IMR-90 (cell line): ENCODE measurements around the gene SPACDR. TPM values are rescaled to one million over a fixed set of nuclear protein-coding genes. Genes with fewer than 3 reads are reported as not detected.
A peak's percentile ranks its signal among the peaks of the same experiment; 100 is the strongest.

Experiments
- ATAC-seq: fragments of 200-7000 bp; cut with Tn5 transposase; 2 replicates; pipeline ENCODE4 v1.9.1; 2020; ENCODE audit warnings: low read depth, mild to moderate bottlenecking, moderate library complexity
- BruUV-seq: library from RNA; stranded (reverse); fragments of 400-500 nt; replicated peaks from 2 replicates; lab custom pipeline; 2021; lab: Mats Ljungman, UMichigan
- CTCF ChIA-PET: fragments of 300-600 bp; formaldehyde crosslinking; extraction: SDS; loops from one replicate; lab custom pipeline; 2021; ENCODE audit warnings: antibody characterized with exemption; lab: Yijun Ruan, JAX
- POLR2A ChIA-PET: fragments of 300-600 bp; sonication (Branson Sonifier 250); formaldehyde crosslinking; loops from one replicate; lab custom pipeline; 2022; ENCODE audit warnings: antibody characterized with exemption; ENCODE audit not compliant: unreplicated experiment; lab: Charles Lee
- DNase-seq: peaks from one replicate; pipeline ENCODE4 v3.0.0; 2013
- H2AFZ ChIP-seq: replicated peaks from 2 replicates; pipeline ENCODE3; 2013; ENCODE audit warnings: low read length, mild to moderate bottlenecking; ENCODE audit not compliant: poor library complexity
- H2AK5ac ChIP-seq: 2 replicates; pipeline ENCODE4 v1.6.1; 2013; ENCODE audit warnings: low read depth, low read length, inconsistent platforms
- H2AK9ac ChIP-seq: replicated peaks from 2 replicates; pipeline ENCODE3; 2013; ENCODE audit warnings: mild to moderate bottlenecking, low read depth, low read length, moderate library complexity; ENCODE audit not compliant: poor library complexity
- H2BK120ac ChIP-seq: 2 replicates; pipeline ENCODE4 v1.6.1; 2013; ENCODE audit warnings: low read depth, low read length, inconsistent platforms
- H2BK15ac ChIP-seq: 3 replicates; pipeline ENCODE4 v1.6.1; 2013; ENCODE audit warnings: low read depth, low read length, inconsistent platforms
- H2BK20ac ChIP-seq: 2 replicates; pipeline ENCODE4 v1.6.1; 2013; ENCODE audit warnings: low read depth, mild to moderate bottlenecking, inconsistent platforms, low read length, moderate library complexity
- H2BK5ac ChIP-seq: 2 replicates; pipeline ENCODE4 v1.6.1; 2013; ENCODE audit warnings: mild to moderate bottlenecking, low read depth, low read length, inconsistent platforms; ENCODE audit not compliant: poor library complexity, severe bottlenecking
- H3K14ac ChIP-seq: replicated peaks from 2 replicates; pipeline ENCODE4 v1.6.1; 2013; ENCODE audit warnings: low read depth, low read length, inconsistent platforms
- H3K18ac ChIP-seq: 2 replicates; pipeline ENCODE4 v1.6.1; 2013; ENCODE audit warnings: low read depth, low read length, control low read depth
- H3K23ac ChIP-seq: 2 replicates; pipeline ENCODE4 v1.6.1; 2013; ENCODE audit warnings: low read depth, low read length, inconsistent platforms
- H3K27ac ChIP-seq: 2 replicates; pipeline ENCODE4 v1.5.1; 2013; ENCODE audit warnings: mild to moderate bottlenecking, control low read depth, low read length; ENCODE audit not compliant: insufficient read depth
- H3K27me3 ChIP-seq: 2 replicates; pipeline ENCODE4 v1.6.1; 2013; ENCODE audit warnings: low read length; ENCODE audit not compliant: control insufficient read depth, insufficient read depth
- H3K36me3 ChIP-seq: 2 replicates; pipeline ENCODE4 v1.6.1; 2013; ENCODE audit warnings: low read length, mixed read lengths; ENCODE audit not compliant: control insufficient read depth, insufficient read depth
- H3K4ac ChIP-seq: 2 replicates; pipeline ENCODE4 v1.6.1; 2013; ENCODE audit warnings: low read depth, low read length, inconsistent platforms
- H3K4me1 ChIP-seq: 2 replicates; pipeline ENCODE4 v1.6.1; 2013; ENCODE audit warnings: low read length, mixed read lengths; ENCODE audit not compliant: control insufficient read depth, insufficient read depth
- H3K4me2 ChIP-seq: 2 replicates; pipeline ENCODE4 v1.6.1; 2013; ENCODE audit warnings: low read depth, mild to moderate bottlenecking, control low read depth, low read length, moderate library complexity
- H3K4me3 ChIP-seq: 2 replicates; pipeline ENCODE4 v1.5.1; 2013; ENCODE audit warnings: low read depth, mild to moderate bottlenecking, control low read depth, low read length, moderate library complexity; ENCODE audit not compliant: insufficient read depth
- H3K56ac ChIP-seq: 2 replicates; pipeline ENCODE4 v1.6.1; 2013; ENCODE audit warnings: low read length, inconsistent platforms; ENCODE audit not compliant: insufficient read depth; ENCODE audit errors: extremely low read depth
- H3K79me1 ChIP-seq, 2 experiments: 2 replicates each; pipeline ENCODE4 v1.6.1; 2013; ENCODE audit warnings: low read length in 2 of 2, inconsistent platforms in 1 of 2, low read depth in 1 of 2
- H3K9ac ChIP-seq: 2 replicates; pipeline ENCODE4 v1.6.1; 2013; ENCODE audit warnings: low read depth, low read length, control low read depth
- H3K9me1 ChIP-seq: 2 replicates; pipeline ENCODE4 v1.6.1; 2013; ENCODE audit warnings: low read length, inconsistent platforms; ENCODE audit not compliant: insufficient read depth
- H3K9me3 ChIP-seq: 2 replicates; pipeline ENCODE4 v1.6.1; 2013; ENCODE audit warnings: low read length; ENCODE audit not compliant: control insufficient read depth, insufficient read depth
- H4K20me1 ChIP-seq: 2 replicates; pipeline ENCODE4 v1.6.1; 2013; ENCODE audit warnings: low read length, inconsistent platforms; ENCODE audit not compliant: insufficient read depth
- H4K5ac ChIP-seq: 2 replicates; pipeline ENCODE4 v1.6.1; 2013; ENCODE audit warnings: mild to moderate bottlenecking, low read depth, low read length, control low read depth
- H4K8ac ChIP-seq, 2 experiments: 2 replicates each; pipeline ENCODE4 v1.6.1; 2013; ENCODE audit warnings: low read depth in 2 of 2, low read length in 2 of 2, control low read depth in 1 of 2, inconsistent platforms in 1 of 2
- H4K91ac ChIP-seq: 2 replicates; pipeline ENCODE4 v1.6.1; 2013; ENCODE audit warnings: low read depth, low read length, inconsistent platforms; ENCODE audit not compliant: insufficient read depth
- BHLHE40 ChIP-seq: fragments of 150-350 bp; IDR thresholded peaks from 2 replicates; pipeline ENCODE4 v1.6.1; 2016; ENCODE audit warnings: mild to moderate bottlenecking, low read depth, low read length
- CEBPB ChIP-seq: IDR thresholded peaks from 2 replicates; pipeline ENCODE4 v1.6.1; 2012; ENCODE audit warnings: low read depth, low read length, improper control_type of control experiment
- MAFK ChIP-seq: IDR thresholded peaks from 2 replicates; pipeline ENCODE4 v1.6.1; 2012; ENCODE audit warnings: low read depth, low read length, improper control_type of control experiment
- MAZ ChIP-seq: IDR thresholded peaks from 2 replicates; pipeline ENCODE4 v1.6.1; 2012; ENCODE audit warnings: low read depth, mild to moderate bottlenecking, low read length, improper control_type of control experiment, moderate library complexity, borderline replicate concordance
- POLR2A ChIP-seq: IDR thresholded peaks from 2 replicates; pipeline ENCODE4 v1.6.1; 2012; ENCODE audit warnings: mild to moderate bottlenecking, low read depth, low read length
- RAD21 ChIP-seq: IDR thresholded peaks from 2 replicates; pipeline ENCODE4 v1.6.1; 2012; ENCODE audit warnings: low read length, improper control_type of control experiment
- RCOR1 ChIP-seq: IDR thresholded peaks from 2 replicates; pipeline ENCODE4 v1.6.1; 2012; ENCODE audit warnings: mild to moderate bottlenecking, low read length, improper control_type of control experiment; ENCODE audit not compliant: insufficient replicate concordance
- SMC3 ChIP-seq: fragments of 150-350 bp; IDR thresholded peaks from 2 replicates; pipeline ENCODE4 v1.6.1; 2016; ENCODE audit warnings: low read depth, mild to moderate bottlenecking, antibody characterized with exemption, low read length, moderate library complexity
- WGBS, 2 experiments: methylation state at CpG; one replicate each; pipeline versions ENCODE4 v1.1.5 to v1.1.7; 2013; ENCODE audit warnings: missing lambda C conversion rate in 2 of 2; ENCODE audit not compliant: insufficient read length in 1 of 2; ENCODE audit errors: extremely low coverage in 2 of 2; 5-methylcytosine and 5-hydroxymethylcytosine counted together
- dilution Hi-C: fragments of 300-500 bp; cut with HindIII; formaldehyde crosslinking; loops from one replicate; pipeline ENCODE4 v1.14.3; 2018; ENCODE audit warnings: low sequenced_read_pairs; ENCODE audit not compliant: unreplicated experiment
- in situ Hi-C: fragments of 300-500 bp; cut with MboI; formaldehyde crosslinking; loops from 3 replicates; pipeline ENCODE4 v1.14.3; 2019; ENCODE audit warnings: low sequenced_read_pairs, inconsistent platforms, mixed read lengths
- intact Hi-C: fragments of 100-400 bp; cut with micrococcal nuclease; formaldehyde crosslinking; loops from 2 replicates; pipeline ENCODE4 v1.10.0; 2022
- polyA plus RNA-seq, 3 experiments: library from polyadenylated mRNA; depleted of rRNA; stranded (reverse); fragments of >200 nt; gene quantifications; 2 replicates each; pipeline ENCODE4 v1.2.3, GENCODE V29; 2012; ENCODE audit warnings: low replicate concordance in 1 of 3
- total RNA-seq: library from RNA; depleted of rRNA; stranded (reverse); fragments of >200 nt; gene quantifications from 2 replicates; pipeline ENCODE4 v1.2.3, GENCODE V29; 2012
- TF ChIP-seq, protein P1 (sequence below): fragments of 150-350 bp; IDR thresholded peaks from 2 replicates; pipeline ENCODE4 v1.6.1; 2016; ENCODE audit warnings: low read depth, mild to moderate bottlenecking, low read length, moderate library complexity, borderline replicate concordance
- TF ChIP-seq, protein P2 (sequence below): conservative IDR thresholded peaks from 2 replicates; pipeline ENCODE4 v1.5.1; 2012; ENCODE audit warnings: mild to moderate bottlenecking, low read depth, low read length, improper control_type of control experiment
- TF ChIP-seq, protein P3 (sequence below): fragments of 150-350 bp; IDR thresholded peaks from 2 replicates; pipeline ENCODE4 v1.6.1; 2017; ENCODE audit warnings: mild to moderate bottlenecking, antibody characterized with exemption, low read length, low read depth

Gene SPACDR
- total and polyA plus RNA-seq, 2 of the 4 experiments (the other 2 are of a cell fraction), result 0.54 to 2.1 TPM

DNA sequence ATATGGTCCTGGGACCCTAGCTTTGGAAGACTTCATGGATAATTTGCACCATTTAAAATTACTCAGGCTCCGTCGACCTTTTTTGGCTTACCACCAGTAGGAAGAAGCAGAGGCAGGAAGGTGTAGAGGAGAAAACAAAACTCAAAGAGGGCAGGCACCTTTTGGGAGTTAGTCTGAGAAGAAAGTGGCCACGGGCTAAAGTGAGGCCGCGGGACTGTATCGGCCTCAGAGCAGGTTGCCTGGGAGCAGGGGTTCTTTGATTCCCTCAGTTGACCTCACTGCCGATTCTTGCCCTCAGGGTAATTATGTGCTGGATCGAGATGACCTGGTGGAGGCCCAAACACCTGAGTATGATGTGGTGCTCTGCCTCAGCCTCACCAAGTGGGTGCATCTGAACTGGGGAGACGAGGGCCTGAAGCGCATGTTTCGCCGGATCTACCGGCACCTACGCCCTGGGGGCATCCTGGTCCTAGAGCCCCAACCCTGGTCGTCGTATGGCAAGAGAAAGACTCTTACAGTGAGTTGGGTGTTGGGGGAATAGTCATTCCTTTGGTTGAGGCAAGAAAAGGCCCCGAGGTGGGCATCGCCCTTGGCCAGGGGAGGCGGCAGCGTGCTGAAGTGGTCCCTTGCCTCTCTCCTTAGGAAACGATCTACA, 31.3 kb downstream of the SPACDR start:
- no TSS peak for BruUV-seq
- H3K27ac ChIP-seq, result no peak overlapping the region
- CTCF ChIA-PET, result no interaction called here

More for the DNA sequence above, 31.3 kb downstream of the SPACDR start:
- WGBS, 2 experiments, result 88% methylated on average over 4 of the region's 21 CpGs; no CpG with 5 or more reads in 1 of the 2 experiments
- H2BK5ac ChIP-seq, result no peak overlapping the region
- H4K91ac ChIP-seq, result no peak overlapping the region
- no peak overlapping the region for H2AFZ ChIP-seq
- no peak overlapping the region for H2AK5ac ChIP-seq
- H2AK9ac ChIP-seq, result peak overlapping the region; percentile 43
- in situ Hi-C loops (loop anchor here (25.0 kb wide), 1 partner anchor 680 kb away; no protein-coding TSS in a partner anchor), intact Hi-C loops (no loop called here), dilution Hi-C loops (no loop called here)
- H3K4me1 ChIP-seq, result peaks cover 8% of the 10 kb centered on the region; the same call in 1 of the 2 replicates
- POLR2A ChIA-PET, result no interaction called here
- no peak overlapping the region for H2BK20ac ChIP-seq
- H3K56ac ChIP-seq, result no peak overlapping the region
- no peak overlapping the region for H3K14ac ChIP-seq
- H3K9me1 ChIP-seq, result peaks cover 13% of the 10 kb centered on the region
- H3K79me1 ChIP-seq, result peaks cover 15 to 56% of the 10 kb centered on the region in 2 experiments
- H4K5ac ChIP-seq, result no peak overlapping the region
- no peaks in the 10 kb centered on the region for H3K27me3 ChIP-seq
- no peak overlapping the region for H3K4me3 ChIP-seq
- no peak overlapping the region for H3K23ac ChIP-seq
- no peak overlapping the region for H3K4ac ChIP-seq
- DNase-seq (no peak), ATAC-seq (no peak)
- no peak overlapping the region for H3K9ac ChIP-seq
- H3K9me3 ChIP-seq, result no peaks in the 10 kb centered on the region
- H3K4me2 ChIP-seq, result no peak overlapping the region
- no peak overlapping the region for H2BK15ac ChIP-seq
- H4K20me1 ChIP-seq, result peaks cover 13% of the 10 kb centered on the region
- peaks cover 28% of the 10 kb centered on the region for H3K36me3 ChIP-seq
- TF ChIP-seq, protein P1, sequence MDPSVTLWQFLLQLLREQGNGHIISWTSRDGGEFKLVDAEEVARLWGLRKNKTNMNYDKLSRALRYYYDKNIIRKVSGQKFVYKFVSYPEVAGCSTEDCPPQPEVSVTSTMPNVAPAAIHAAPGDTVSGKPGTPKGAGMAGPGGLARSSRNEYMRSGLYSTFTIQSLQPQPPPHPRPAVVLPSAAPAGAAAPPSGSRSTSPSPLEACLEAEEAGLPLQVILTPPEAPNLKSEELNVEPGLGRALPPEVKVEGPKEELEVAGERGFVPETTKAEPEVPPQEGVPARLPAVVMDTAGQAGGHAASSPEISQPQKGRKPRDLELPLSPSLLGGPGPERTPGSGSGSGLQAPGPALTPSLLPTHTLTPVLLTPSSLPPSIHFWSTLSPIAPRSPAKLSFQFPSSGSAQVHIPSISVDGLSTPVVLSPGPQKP, result no peak
- TF ChIP-seq, protein P2, sequence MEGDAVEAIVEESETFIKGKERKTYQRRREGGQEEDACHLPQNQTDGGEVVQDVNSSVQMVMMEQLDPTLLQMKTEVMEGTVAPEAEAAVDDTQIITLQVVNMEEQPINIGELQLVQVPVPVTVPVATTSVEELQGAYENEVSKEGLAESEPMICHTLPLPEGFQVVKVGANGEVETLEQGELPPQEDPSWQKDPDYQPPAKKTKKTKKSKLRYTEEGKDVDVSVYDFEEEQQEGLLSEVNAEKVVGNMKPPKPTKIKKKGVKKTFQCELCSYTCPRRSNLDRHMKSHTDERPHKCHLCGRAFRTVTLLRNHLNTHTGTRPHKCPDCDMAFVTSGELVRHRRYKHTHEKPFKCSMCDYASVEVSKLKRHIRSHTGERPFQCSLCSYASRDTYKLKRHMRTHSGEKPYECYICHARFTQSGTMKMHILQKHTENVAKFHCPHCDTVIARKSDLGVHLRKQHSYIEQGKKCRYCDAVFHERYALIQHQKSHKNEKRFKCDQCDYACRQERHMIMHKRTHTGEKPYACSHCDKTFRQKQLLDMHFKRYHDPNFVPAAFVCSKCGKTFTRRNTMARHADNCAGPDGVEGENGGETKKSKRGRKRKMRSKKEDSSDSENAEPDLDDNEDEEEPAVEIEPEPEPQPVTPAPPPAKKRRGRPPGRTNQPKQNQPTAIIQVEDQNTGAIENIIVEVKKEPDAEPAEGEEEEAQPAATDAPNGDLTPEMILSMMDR, result no peak
- no peak for TF ChIP-seq POLR2A
- no peak for TF ChIP-seq MAFK
- TF ChIP-seq CEBPB, result no peak
- no peak for TF ChIP-seq SMC3
- no peak for TF ChIP-seq BHLHE40
- no peak for TF ChIP-seq RCOR1
- no peak for TF ChIP-seq MAZ
- no peak for TF ChIP-seq RAD21
- TF ChIP-seq, protein P3, sequence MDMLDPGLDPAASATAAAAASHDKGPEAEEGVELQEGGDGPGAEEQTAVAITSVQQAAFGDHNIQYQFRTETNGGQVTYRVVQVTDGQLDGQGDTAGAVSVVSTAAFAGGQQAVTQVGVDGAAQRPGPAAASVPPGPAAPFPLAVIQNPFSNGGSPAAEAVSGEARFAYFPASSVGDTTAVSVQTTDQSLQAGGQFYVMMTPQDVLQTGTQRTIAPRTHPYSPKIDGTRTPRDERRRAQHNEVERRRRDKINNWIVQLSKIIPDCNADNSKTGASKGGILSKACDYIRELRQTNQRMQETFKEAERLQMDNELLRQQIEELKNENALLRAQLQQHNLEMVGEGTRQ, result no peak
- H3K18ac ChIP-seq, result no peak overlapping the region
- no peak overlapping the region for H2BK120ac ChIP-seq
- no peak overlapping the region for H4K8ac ChIP-seq
